SK-N-SH (cell line): Measurements from ENCODE around the gene COMMD3. TPM values are rescaled to one million over a fixed set of nuclear protein-coding genes. Genes with fewer than 3 reads are reported as not detected.

ENCODE experiments used
- CTCF ChIA-PET: fragments of 300-600, 350-600 bp; formaldehyde crosslinking; extraction: SDS; loops from one replicate; lab custom pipeline; 2021; lab: Yijun Ruan, JAX
- POLR2A ChIA-PET: fragments of 350-600 bp; sonication (Branson Sonifier 250); formaldehyde crosslinking; extraction: SDS; loops from one replicate; lab custom pipeline; 2020; ENCODE audit warnings: antibody characterized with exemption, inconsistent platforms; lab: Yijun Ruan, JAX
- DNase-seq: peaks from one replicate; pipeline ENCODE4 v3.0.0; 2012
- H2AFZ ChIP-seq: fragments of 200-600 bp; sonication (generic); 2 replicates; pipeline ENCODE4 v1.8.1; 2016; ENCODE audit warnings: antibody characterized with exemption, mild to moderate bottlenecking, low read depth
- H3F3A ChIP-seq: fragments of 200-600 bp; sonication (generic); replicated peaks from 2 replicates; pipeline ENCODE3; 2016; ENCODE audit warnings: antibody characterized with exemption, mild to moderate bottlenecking; ENCODE audit not compliant: insufficient read depth
- H3K27ac ChIP-seq, 2 experiments: fragments of 200-500 bp in 1 of 2; fragments of 200-600 bp in 1 of 2; sonication (Bioruptor generic) in 1 of 2; sonication (generic), shearing (Covaris generic) in 1 of 2; 2 replicates each; pipeline versions ENCODE4 v1.5.1 to v1.6.1; 2014 to 2016; ENCODE audit warnings: low read depth in 2 of 2, inconsistent platforms in 1 of 2, low read length in 1 of 2, mild to moderate bottlenecking in 1 of 2, mixed read lengths in 1 of 2
- H3K27me3 ChIP-seq: fragments of 200-600 bp; sonication (generic), shearing (Covaris generic); 2 replicates; pipeline ENCODE4 v1.6.1; 2016; ENCODE audit warnings: mixed run types; ENCODE audit not compliant: insufficient read depth
- H3K36me3 ChIP-seq, 2 experiments: fragments of 200-500 bp in 1 of 2; fragments of 200-600 bp in 1 of 2; sonication (Bioruptor generic) in 1 of 2; sonication (generic) in 1 of 2; replicated peaks in 1 of 2; 2 replicates each; pipeline versions ENCODE3 to v1.5.1; 2014 to 2016; ENCODE audit warnings: low read length in 1 of 2, mild to moderate bottlenecking in 1 of 2; ENCODE audit not compliant: insufficient read depth in 2 of 2, control insufficient read depth in 1 of 2
- H3K4me1 ChIP-seq, 2 experiments: fragments of 200-500 bp in 1 of 2; fragments of 200-600 bp in 1 of 2; sonication (Bioruptor generic) in 1 of 2; sonication (generic), shearing (Covaris generic) in 1 of 2; 2 replicates each; pipeline versions ENCODE4 v1.5.1 to v1.6.1; 2014 to 2016; ENCODE audit warnings: low read depth in 1 of 2, low read length in 1 of 2, mixed run types in 1 of 2; ENCODE audit not compliant: insufficient read depth in 2 of 2, control insufficient read depth in 1 of 2
- H3K4me2 ChIP-seq: fragments of 200-600 bp; sonication (generic), shearing (Covaris generic); 2 replicates; pipeline ENCODE4 v1.6.1; 2017; ENCODE audit warnings: mixed run types
- H3K4me3 ChIP-seq, 2 experiments: fragments of 200-500 bp in 1 of 2; fragments of 200-600 bp in 1 of 2; sonication (Bioruptor generic) in 1 of 2; sonication (generic), shearing (Covaris generic) in 1 of 2; 2 replicates each; pipeline versions ENCODE4 v1.5.1 to v1.8.1; 2014 to 2016; ENCODE audit warnings: low read depth in 2 of 2, inconsistent platforms in 1 of 2, low read length in 1 of 2, mild to moderate bottlenecking in 1 of 2, mixed read lengths in 1 of 2, moderate library complexity in 1 of 2
- H3K79me2 ChIP-seq: fragments of 200-600 bp; sonication (generic); 2 replicates; pipeline ENCODE4 v1.8.1; 2017; ENCODE audit warnings: mild to moderate bottlenecking; ENCODE audit not compliant: insufficient read depth
- H3K9ac ChIP-seq: fragments of 200-600 bp; sonication (generic); 2 replicates; pipeline ENCODE4 v1.6.1; 2017; ENCODE audit warnings: mixed run types
- H3K9me2 ChIP-seq: fragments of 200-600 bp; sonication (generic); 2 replicates; pipeline ENCODE4 v1.6.1; 2017; ENCODE audit warnings: mixed run types
- H3K9me3 ChIP-seq: fragments of 200-600 bp; sonication (generic); 2 replicates; pipeline ENCODE4 v1.6.1; 2017; ENCODE audit warnings: mixed run types, mild to moderate bottlenecking, moderate library complexity
- H4K20me1 ChIP-seq: fragments of 200-600 bp; sonication (generic); 2 replicates; pipeline ENCODE4 v1.6.1; 2017; ENCODE audit warnings: mild to moderate bottlenecking, mixed run types; ENCODE audit not compliant: insufficient read depth
- CHD2 ChIP-seq: fragments of 150-350 bp; IDR thresholded peaks from 2 replicates; pipeline ENCODE4 v1.6.1; 2018; ENCODE audit warnings: low read length; ENCODE audit not compliant: partially characterized antibody
- EZH2phosphoT487 ChIP-seq: fragments of 200-600 bp; sonication (generic); IDR thresholded peaks from 2 replicates; pipeline ENCODE4 v1.6.1; 2017; ENCODE audit warnings: low read depth, mixed run types, mild to moderate bottlenecking, antibody characterized with exemption, moderate library complexity, borderline replicate concordance
- FOXJ3 ChIP-seq: sonication (generic); formaldehyde crosslinking; IDR thresholded peaks from 2 replicates; pipeline ENCODE4 v1.5.1; 2020; ENCODE audit warnings: mild to moderate bottlenecking, missing genetic modification reagents
- GATA2 ChIP-seq: sonication (generic); formaldehyde crosslinking; IDR thresholded peaks from 2 replicates; pipeline ENCODE4 v1.5.0; 2020; ENCODE audit warnings: mild to moderate bottlenecking, missing genetic modification reagents
- MEF2A ChIP-seq: IDR thresholded peaks from 2 replicates; pipeline ENCODE4 v1.4.0; 2012; ENCODE audit warnings: low read depth, borderline replicate concordance
- POLR2AphosphoS5 ChIP-seq: IDR thresholded peaks from 2 replicates; pipeline ENCODE4 v1.6.1; 2012; ENCODE audit warnings: low read depth, low read length
- TAF1 ChIP-seq: IDR thresholded peaks from 2 replicates; pipeline ENCODE4 v1.6.1; 2012; ENCODE audit warnings: low read depth, mild to moderate bottlenecking, low read length, moderate library complexity, borderline replicate concordance
- WGBS: methylation state at CpG from one replicate; pipeline ENCODE4 v1.1.6; 2017; ENCODE audit warnings: low lambda C conversion rate; 5-methylcytosine and 5-hydroxymethylcytosine counted together
- polyA plus RNA-seq, 3 experiments: library from polyadenylated mRNA; depleted of rRNA; stranded (reverse); fragments of >200 nt; gene quantifications; 2 replicates each; pipeline ENCODE4 v1.2.3, GENCODE V29; 2012
- TF ChIP-seq, protein P1 (sequence below): IDR thresholded peaks from 2 replicates; pipeline ENCODE4 v1.6.1; 2012; ENCODE audit warnings: mild to moderate bottlenecking, low read depth, low read length, moderate library complexity
- TF ChIP-seq, protein P2 (sequence below): IDR thresholded peaks from 2 replicates; pipeline ENCODE4 v1.4.0; 2012; ENCODE audit warnings: low read depth, borderline replicate concordance
- TF ChIP-seq, protein P3 (sequence below): IDR thresholded peaks from 2 replicates; pipeline ENCODE4 v1.4.0; 2012; ENCODE audit warnings: low read depth
- TF ChIP-seq, protein P4 (sequence below): fragments of 150-350 bp; IDR thresholded peaks from 2 replicates; pipeline ENCODE4 v1.6.1; 2016; ENCODE audit warnings: mild to moderate bottlenecking, low read depth, low read length

COMMD3 gene
- polyA plus RNA-seq, 1 of the 3 experiments (the other 2 are of a cell fraction), result 26.9 TPM

DNA sequence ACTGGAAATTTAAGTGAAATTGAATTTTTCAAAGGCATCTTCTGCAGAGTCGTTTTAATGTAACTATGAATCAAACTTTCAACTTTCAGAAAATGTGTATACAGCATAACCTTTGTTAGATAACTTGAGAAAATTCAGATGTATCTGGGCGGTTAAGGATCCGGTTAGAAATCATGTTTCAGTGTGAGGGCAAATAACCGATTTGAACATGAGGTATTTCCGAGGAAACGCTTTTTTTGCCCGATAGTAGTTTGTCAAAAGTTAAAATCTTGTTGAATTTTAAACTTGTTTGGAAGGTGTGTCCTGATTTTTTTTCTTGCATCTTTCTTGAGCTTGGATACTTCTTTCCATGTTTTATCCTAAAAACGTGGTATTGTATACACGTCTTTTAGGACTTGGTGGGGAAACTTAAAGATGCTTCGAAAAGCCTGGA, 3.4 kb downstream of the COMMD3 start (continued):
- TF ChIP-seq POLR2AphosphoS5, result no peak
- TF ChIP-seq, protein P1, sequence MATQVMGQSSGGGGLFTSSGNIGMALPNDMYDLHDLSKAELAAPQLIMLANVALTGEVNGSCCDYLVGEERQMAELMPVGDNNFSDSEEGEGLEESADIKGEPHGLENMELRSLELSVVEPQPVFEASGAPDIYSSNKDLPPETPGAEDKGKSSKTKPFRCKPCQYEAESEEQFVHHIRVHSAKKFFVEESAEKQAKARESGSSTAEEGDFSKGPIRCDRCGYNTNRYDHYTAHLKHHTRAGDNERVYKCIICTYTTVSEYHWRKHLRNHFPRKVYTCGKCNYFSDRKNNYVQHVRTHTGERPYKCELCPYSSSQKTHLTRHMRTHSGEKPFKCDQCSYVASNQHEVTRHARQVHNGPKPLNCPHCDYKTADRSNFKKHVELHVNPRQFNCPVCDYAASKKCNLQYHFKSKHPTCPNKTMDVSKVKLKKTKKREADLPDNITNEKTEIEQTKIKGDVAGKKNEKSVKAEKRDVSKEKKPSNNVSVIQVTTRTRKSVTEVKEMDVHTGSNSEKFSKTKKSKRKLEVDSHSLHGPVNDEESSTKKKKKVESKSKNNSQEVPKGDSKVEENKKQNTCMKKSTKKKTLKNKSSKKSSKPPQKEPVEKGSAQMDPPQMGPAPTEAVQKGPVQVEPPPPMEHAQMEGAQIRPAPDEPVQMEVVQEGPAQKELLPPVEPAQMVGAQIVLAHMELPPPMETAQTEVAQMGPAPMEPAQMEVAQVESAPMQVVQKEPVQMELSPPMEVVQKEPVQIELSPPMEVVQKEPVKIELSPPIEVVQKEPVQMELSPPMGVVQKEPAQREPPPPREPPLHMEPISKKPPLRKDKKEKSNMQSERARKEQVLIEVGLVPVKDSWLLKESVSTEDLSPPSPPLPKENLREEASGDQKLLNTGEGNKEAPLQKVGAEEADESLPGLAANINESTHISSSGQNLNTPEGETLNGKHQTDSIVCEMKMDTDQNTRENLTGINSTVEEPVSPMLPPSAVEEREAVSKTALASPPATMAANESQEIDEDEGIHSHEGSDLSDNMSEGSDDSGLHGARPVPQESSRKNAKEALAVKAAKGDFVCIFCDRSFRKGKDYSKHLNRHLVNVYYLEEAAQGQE, result no peak

DNA sequence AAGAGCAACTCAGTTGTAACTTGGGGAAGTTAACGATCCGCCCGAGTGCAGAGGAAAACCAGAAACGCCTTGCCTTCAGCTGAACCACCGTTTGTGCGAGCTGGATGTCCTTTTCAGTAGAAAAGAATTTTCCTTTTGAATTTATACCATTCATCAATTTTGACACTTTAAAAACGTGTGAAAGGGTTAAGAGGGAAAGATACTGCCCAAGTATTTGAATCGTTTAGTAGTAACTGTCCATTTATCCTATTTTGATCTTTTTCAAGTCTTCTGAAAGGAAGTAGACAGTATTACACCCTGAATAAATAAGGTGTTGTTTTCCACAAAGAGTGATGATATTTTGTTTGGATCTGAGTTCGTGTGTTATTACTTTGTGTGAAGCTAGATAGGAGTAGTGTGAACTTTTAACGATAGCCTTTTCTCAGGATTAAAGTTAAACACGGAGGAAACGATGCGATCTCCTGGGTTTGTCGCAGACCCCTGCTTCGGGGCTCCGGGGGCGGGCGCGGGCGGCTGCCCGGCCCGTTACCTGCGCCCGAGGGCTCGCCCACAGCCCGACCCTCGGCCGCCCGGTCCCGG, 3.9 kb downstream of the COMMD3 start:
- DNase-seq, result no peak
- Histone ChIP-seq H3K27ac (peak overlapping the region; percentile 48 to 67; a peak in 3 of 4 replicates), H3K27me3 (peaks cover 11% of the 10 kb centered on the region), H3K9ac (peak overlapping the region; percentile 46; the same call in 1 of the 2 replicates), H3K4me1 (peaks cover 11 to 13% of the 10 kb centered on the region in 2 experiments; a peak in 3 of 4 replicates), H4K20me1 (peaks cover 23% of the 10 kb centered on the region), H3K36me3 (peaks cover 5 to 8% of the 10 kb centered on the region in 2 experiments), H2AFZ (peak overlapping the region; percentile 82), H3K4me3 (peak overlapping the region; percentile 58 to 60), H3K9me3 (no peaks in the 10 kb centered on the region), H3K4me2 (peak overlapping the region; percentile 74), H3K79me2 (peaks cover 48% of the 10 kb centered on the region), H3F3A (peaks cover 26% of the 10 kb centered on the region), H3K9me2 (no peaks in the 10 kb centered on the region)
- ChIA-PET CTCF (interaction anchor here (1.3 to 1.8 kb wide), 4 partner anchors 10 to 309 kb away, joined by 3 to 7 read pairs (median 4); no protein-coding TSS in a partner anchor), POLR2A (no interaction called here)
- TF ChIP-seq FOXJ3 (CRISPR knock-in tag) (no peak), MEF2A (no peak)
- 34% methylated on average over 18 of the region's 30 CpGs for WGBS

DNA sequence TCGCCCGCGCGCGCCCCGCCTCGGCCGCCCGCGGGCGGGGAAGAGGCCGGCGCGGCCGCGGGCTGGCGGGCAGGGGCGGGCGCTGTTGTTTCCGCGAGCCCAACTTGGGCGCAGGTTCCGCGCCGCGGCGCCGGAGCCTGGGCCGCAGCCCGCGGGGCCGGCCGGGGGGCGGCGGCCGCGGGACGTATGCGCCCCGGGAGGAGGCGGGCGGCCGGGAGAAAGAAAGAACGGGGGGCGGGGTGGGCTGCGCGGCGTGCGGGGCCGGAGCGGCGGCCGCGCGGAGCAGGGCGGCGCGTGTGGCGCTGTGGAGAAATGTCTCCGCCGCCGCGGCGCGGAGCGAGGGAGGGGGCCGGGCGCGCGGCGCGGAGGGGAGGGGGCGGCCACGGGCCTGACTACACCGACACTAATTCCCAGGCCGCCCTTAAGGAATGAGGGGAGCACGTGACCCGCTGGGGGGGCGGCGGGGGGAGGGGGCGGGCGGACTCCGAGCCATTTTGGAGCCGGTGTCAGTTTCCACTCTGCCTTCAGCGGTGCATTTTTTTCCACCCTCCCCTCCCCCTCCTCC, 4.5 kb downstream of the COMMD3 start, which contains the start of gene BMI1:
Gene BMI1 (plus strand): TSS at position 509 of the 565 bp plus-strand sequence. CDS start 5,351 bp downstream, outside the sequence.
- Histone ChIP-seq H3K9ac (peak within 1 kb of the TSS; percentile 78; the same call in 1 of the 2 replicates), H3F3A (peaks cover 21% of the 10 kb centered on the region), H2AFZ (peak within 1 kb of the TSS; percentile 82), H4K20me1 (peaks cover 23% of the 10 kb centered on the region), H3K4me3 (peak within 1 kb of the TSS; percentile 76 to 84), H3K27me3 (peaks cover 11% of the 10 kb centered on the region), H3K9me2 (no peaks in the 10 kb centered on the region), H3K4me2 (peak within 1 kb of the TSS; percentile 81), H3K4me1 (peaks cover 8 to 12% of the 10 kb centered on the region in 2 experiments; a peak in 3 of 4 replicates), H3K27ac (peak within 1 kb of the TSS; percentile 70 to 90), H3K79me2 (peaks cover 48% of the 10 kb centered on the region), H3K36me3 (peaks cover 5 to 8% of the 10 kb centered on the region in 2 experiments), H3K9me3 (no peaks in the 10 kb centered on the region)
- ChIA-PET CTCF (interaction anchor here (1.3 to 1.8 kb wide), 3 partner anchors 11 to 310 kb away, joined by 3 to 7 read pairs (median 5); no protein-coding TSS in a partner anchor), POLR2A (no interaction called here)
- WGBS, result 0% methylated on average over 25 of the region's 85 CpGs
- TF ChIP-seq EZH2phosphoT487, result no peak
- TF ChIP-seq, protein P2, sequence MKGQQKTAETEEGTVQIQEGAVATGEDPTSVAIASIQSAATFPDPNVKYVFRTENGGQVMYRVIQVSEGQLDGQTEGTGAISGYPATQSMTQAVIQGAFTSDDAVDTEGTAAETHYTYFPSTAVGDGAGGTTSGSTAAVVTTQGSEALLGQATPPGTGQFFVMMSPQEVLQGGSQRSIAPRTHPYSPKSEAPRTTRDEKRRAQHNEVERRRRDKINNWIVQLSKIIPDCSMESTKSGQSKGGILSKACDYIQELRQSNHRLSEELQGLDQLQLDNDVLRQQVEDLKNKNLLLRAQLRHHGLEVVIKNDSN, result peak; percentile 80
- TF ChIP-seq, protein P3, sequence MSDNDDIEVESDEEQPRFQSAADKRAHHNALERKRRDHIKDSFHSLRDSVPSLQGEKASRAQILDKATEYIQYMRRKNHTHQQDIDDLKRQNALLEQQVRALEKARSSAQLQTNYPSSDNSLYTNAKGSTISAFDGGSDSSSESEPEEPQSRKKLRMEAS, result no peak; the same call in 1 of the 2 replicates
- TF ChIP-seq CHD2, result no peak
- TF ChIP-seq, protein P4, sequence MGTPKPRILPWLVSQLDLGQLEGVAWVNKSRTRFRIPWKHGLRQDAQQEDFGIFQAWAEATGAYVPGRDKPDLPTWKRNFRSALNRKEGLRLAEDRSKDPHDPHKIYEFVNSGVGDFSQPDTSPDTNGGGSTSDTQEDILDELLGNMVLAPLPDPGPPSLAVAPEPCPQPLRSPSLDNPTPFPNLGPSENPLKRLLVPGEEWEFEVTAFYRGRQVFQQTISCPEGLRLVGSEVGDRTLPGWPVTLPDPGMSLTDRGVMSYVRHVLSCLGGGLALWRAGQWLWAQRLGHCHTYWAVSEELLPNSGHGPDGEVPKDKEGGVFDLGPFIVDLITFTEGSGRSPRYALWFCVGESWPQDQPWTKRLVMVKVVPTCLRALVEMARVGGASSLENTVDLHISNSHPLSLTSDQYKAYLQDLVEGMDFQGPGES, result no peak
- peak; percentile 2; the same call in 1 of the 2 replicates for TF ChIP-seq TAF1
- no peak for TF ChIP-seq GATA2 (CRISPR knock-in tag)
- DNase-seq, result peak; percentile 95
